ENCODE measurements around the gene RPS28. TPM values are rescaled to one million over a fixed set of nuclear protein-coding genes. Genes with fewer than 3 reads are reported as not detected.
"Not testable (repeated sequence)": the region's sequence is repeated elsewhere in the genome, so short reads cannot be mapped to it uniquely, and the experiment has no call there.

The RPS28 gene
- total RNA-seq, 1 donor = 352 TPM

DNA sequence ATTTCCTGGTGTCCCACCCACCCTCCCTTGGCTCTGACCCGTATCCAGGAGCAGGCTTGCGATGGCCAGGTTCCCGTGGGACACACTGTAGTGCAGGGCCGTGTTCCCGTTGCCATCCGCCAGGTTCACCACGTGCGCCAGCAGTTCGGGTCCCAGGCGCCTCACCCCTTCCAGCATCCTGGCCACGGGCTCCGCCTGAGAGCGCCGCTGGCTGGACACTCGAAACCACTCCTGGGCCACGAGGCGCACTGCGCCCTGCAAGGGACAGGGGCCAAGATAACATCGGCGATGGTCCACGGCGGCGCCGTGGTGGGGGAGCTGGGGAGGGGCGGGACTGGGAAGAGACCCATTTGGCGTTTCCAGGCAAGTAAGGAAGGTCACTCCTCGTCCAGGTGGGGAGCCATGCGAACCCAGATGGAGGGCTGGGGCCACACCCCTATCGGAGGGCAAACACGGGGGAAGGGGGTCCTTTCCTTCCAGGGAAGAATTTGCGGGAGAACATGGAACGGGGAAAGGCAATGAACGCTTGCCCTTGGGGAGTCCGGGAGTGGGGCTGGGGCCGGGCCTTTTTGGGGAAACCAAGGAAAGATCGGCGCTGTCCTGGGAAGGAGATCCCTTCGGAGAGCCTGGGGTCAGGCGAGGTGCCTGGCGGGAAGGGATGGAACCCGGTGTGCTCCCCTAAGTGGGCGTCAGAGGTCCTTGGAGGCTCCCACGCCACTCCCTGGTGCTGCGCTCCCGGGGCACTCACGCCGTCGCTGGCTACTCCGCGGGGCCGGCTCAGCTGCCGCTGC lies 11.9 kb downstream of the RPS28 start:
- no peaks in the 10 kb centered on the region for H3K9me3 ChIP-seq (ENCODE audit: low read depth, low read length)
- H3K4me3 ChIP-seq (ENCODE audit: low read length) = no peak overlapping the region
- H3K27me3 ChIP-seq (ENCODE audit: insufficient read depth, low read length) = peaks cover 32% of the 10 kb centered on the region
- H3K4me1 ChIP-seq (ENCODE audit: insufficient read depth, low read length) = peaks cover 12% of the 10 kb centered on the region

GRCh38 chr19:8333767-8334457 lies 12.6 kb downstream of the RPS28 start:
- Histone ChIP-seq H3K4me1 (ENCODE audit: insufficient read depth, low read length) (peaks cover 12% of the 10 kb centered on the region), H3K9me3 (ENCODE audit: low read depth, low read length) (no peaks in the 10 kb centered on the region), H3K27me3 (ENCODE audit: insufficient read depth, low read length) (peaks cover 33% of the 10 kb centered on the region), H3K4me3 (ENCODE audit: low read length) (no peak overlapping the region)

GRCh38 chr19:8334458-8335342 lies 13.4 kb downstream of the RPS28 start:
- H3K9me3 ChIP-seq (ENCODE audit: low read depth, low read length) = no peaks in the 10 kb centered on the region
- H3K4me3 ChIP-seq (ENCODE audit: low read length) = no peak overlapping the region
- H3K4me1 ChIP-seq (ENCODE audit: insufficient read depth, low read length) = peaks cover 12% of the 10 kb centered on the region
- peaks cover 34% of the 10 kb centered on the region for H3K27me3 ChIP-seq (ENCODE audit: insufficient read depth, low read length)

DNA sequence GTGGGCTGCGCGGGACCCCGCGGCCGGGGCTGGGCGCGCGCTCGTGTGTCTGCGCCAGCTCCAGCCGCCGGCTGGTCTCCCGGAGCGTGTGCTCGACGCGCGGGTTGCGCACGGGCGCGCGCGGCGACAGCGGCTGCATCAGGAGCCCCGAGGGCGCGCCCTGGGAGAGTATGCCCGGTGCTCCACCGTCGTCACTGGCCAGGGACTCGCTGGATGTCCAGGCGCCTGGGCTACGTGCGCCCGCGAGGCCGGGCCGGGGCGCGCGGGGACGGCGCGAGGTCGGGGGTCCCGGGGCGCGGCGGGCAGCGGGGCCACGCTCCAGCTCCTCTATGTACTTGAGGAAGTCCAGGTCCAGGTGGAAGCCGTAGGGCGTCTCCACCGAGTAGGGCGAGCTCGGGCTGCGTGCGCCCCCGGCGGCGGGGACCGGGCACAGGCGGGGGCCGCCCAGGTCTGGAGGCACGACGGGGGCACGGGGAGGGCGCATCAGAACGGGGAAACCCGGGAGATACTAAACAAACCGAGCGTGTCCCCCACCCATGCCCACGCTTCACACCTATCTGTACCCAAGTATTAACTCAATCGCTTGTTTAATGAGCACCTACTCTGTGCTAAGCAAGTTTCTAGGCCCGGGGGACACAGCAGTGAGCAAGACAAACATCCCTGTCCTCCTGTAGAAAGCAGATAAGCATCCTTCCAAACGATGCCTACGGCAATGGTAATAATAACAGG lies 14.2 kb downstream of the RPS28 start:
- no peaks in the 10 kb centered on the region for H3K9me3 ChIP-seq (ENCODE audit: low read depth, low read length)
- H3K4me1 ChIP-seq (ENCODE audit: insufficient read depth, low read length) = peaks cover 12% of the 10 kb centered on the region
- H3K27me3 ChIP-seq (ENCODE audit: insufficient read depth, low read length) = peaks cover 37% of the 10 kb centered on the region
- no peak overlapping the region for H3K4me3 ChIP-seq (ENCODE audit: low read length)

GRCh38 chr19:8336072-8336569 lies 14.8 kb downstream of the RPS28 start:
- H3K27me3 ChIP-seq (ENCODE audit: insufficient read depth, low read length) = peaks cover 43% of the 10 kb centered on the region
- H3K4me1 ChIP-seq (ENCODE audit: insufficient read depth, low read length) = peaks cover 12% of the 10 kb centered on the region
- no peak overlapping the region for H3K4me3 ChIP-seq (ENCODE audit: low read length)
- H3K9me3 ChIP-seq (ENCODE audit: low read depth, low read length) = no peaks in the 10 kb centered on the region

DNA sequence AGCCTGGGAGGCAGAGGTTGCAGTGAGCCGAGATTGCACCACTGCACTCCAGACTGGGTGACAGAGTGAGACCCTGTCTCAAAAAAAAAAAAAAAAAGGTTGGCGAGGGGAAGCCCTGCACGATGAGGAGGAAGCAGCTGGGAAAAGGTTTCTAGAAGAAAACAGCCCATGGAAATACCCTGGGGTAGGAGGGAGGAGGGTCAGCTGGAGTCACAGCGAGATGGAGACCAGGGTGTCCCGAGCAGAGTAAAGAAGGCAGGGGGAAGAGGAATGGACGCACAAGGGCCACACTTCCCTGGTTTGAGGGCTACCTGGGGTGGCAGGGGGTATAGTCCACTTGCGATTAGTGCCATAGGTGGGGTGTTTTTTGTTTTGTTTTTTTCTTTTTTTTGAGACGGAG lies 15.4 kb downstream of the RPS28 start:
- Histone ChIP-seq H3K9me3 (ENCODE audit: low read depth, low read length) (no peaks in the 10 kb centered on the region), H3K27me3 (ENCODE audit: insufficient read depth, low read length) (peaks cover 47% of the 10 kb centered on the region), H3K4me1 (ENCODE audit: insufficient read depth, low read length) (peaks cover 12% of the 10 kb centered on the region), H3K4me3 (ENCODE audit: low read length) (no peak overlapping the region)

- Histone ChIP-seq H3K27me3 (ENCODE audit: insufficient read depth, low read length) (peaks cover 56% of the 10 kb centered on the region), H3K4me3 (ENCODE audit: low read length) (no peak overlapping the region), H3K9me3 (ENCODE audit: low read depth, low read length) (no peaks in the 10 kb centered on the region), H3K4me1 (ENCODE audit: insufficient read depth, low read length) (peaks cover 14% of the 10 kb centered on the region)
These were observed 16.4 kb downstream of the RPS28 start for GRCh38 chr19:8337728-8338127.

GRCh38 chr19:8338835-8339234 lies 17.5 kb downstream of the RPS28 start:
- peaks cover 23% of the 10 kb centered on the region for H3K4me1 ChIP-seq (ENCODE audit: insufficient read depth, low read length)
- no peaks in the 10 kb centered on the region for H3K9me3 ChIP-seq (ENCODE audit: low read depth, low read length)
- peaks cover 56% of the 10 kb centered on the region for H3K27me3 ChIP-seq (ENCODE audit: insufficient read depth, low read length)
- no peak overlapping the region for H3K4me3 ChIP-seq (ENCODE audit: low read length)

DNA sequence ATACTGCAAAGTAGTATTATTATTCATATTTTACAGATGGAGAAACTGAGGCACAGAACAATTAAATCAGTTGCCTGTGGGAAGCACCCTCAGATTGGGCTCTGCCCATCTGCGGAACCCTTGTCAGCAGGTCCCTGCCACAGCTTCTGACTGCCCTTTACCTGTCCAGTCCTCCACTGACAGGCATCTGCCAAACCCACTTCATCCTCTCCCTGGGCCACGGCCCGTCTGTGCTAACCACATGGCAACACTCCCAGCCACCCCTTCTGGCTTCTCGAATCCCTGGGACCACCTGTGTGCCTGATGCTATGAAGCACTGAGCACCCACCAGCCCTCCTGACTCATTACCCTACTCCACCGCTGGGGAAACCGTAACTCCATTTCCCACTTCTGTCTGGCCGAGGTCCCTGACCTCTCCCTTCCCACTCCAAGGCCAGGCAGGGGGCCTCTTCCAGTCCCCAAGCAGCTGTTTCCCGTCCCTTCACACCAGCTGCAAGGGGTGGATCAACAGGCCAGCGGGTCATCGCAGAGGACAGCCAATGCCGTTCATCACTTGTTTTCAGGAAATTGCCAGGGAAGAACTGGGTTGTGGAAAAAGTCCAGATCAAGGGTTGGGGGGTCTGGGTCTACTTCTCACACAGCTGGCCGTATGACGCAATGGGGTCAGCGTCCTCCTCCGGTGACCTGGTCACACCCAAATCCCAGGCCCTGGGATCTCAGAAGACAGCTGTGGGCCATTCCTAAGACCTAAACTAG lies 19.2 kb downstream of the RPS28 start:
- no peak overlapping the region for H3K4me3 ChIP-seq (ENCODE audit: low read length)
- peaks cover 17% of the 10 kb centered on the region for H3K4me1 ChIP-seq (ENCODE audit: insufficient read depth, low read length)
- peaks cover 57% of the 10 kb centered on the region for H3K27me3 ChIP-seq (ENCODE audit: insufficient read depth, low read length)
- no peaks in the 10 kb centered on the region for H3K9me3 ChIP-seq (ENCODE audit: low read depth, low read length)

DNA sequence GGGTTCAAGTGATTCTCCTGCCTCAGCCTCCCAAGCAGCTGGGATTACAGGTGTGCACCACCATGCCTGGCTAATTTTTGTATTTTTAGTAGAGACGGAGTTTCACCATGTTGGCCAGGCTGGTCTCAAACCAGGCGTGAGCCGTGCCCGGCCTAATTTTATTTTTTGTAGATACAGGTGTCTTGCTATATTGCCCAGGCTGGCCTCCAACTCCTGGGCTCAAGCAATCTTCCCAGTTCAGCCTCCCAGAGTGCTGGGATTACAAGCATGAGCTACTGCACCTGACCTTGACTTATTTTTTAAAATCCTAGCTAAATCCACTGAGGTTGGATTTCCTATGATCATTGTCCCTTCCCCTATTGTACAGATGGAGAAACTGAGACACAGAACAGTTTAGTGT lies 20.2 kb downstream of the RPS28 start:
- H3K4me3 ChIP-seq (ENCODE audit: low read length); H3K9me3 ChIP-seq (ENCODE audit: low read depth, low read length): not testable (repeated sequence)
- Histone ChIP-seq H3K4me1 (ENCODE audit: insufficient read depth, low read length) (peaks cover 11% of the 10 kb centered on the region), H3K27me3 (ENCODE audit: insufficient read depth, low read length) (peaks cover 48% of the 10 kb centered on the region)

- Histone ChIP-seq H3K9me3 (ENCODE audit: low read depth, low read length) (no peaks in the 10 kb centered on the region), H3K4me3 (ENCODE audit: low read length) (no peak overlapping the region), H3K27me3 (ENCODE audit: insufficient read depth, low read length) (peaks cover 44% of the 10 kb centered on the region), H3K4me1 (ENCODE audit: insufficient read depth, low read length) (peaks cover 11% of the 10 kb centered on the region)
These were observed 21.0 kb downstream of the RPS28 start for GRCh38 chr19:8342316-8342683.

DNA sequence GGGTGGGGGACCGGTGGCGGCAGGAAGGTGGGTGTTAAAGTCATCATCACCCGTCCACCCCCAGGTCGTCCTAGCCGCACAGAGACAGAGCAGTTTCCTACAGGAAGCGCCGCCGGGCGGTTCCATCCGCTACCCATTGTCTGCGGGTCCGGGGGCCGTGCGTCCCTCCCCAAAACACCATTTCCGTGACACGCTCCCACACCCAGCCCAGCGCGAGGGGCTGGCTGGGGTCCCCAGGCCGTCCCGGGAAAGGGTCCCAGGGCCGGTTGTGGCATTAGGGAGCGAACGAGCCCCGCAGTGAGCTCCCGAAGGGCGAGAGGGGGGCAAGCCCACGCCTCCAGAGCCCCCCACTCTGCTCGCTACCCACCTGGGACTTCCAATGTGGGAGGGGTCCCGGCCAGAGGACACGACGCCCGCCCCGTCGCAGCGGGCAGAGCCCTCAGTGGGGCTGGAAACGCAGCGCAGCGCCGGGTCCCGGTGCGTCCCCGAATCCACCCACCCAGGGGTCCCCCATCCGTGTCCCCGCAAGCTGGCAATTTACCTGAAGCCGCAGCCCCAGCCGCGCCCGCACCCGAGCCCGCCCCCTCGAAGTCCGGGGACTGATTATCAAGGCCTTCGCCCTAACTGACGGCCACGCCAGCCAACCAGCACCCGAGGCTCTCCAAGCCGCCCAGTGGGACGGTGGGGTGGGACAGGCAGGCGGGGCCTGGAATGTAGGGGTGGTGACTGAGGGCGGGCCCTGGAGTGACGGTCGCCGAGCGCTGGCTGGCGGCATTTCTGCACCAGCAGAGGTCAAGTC lies 21.6 kb downstream of the RPS28 start, which contains the start of gene KANK3:
Gene KANK3, minus strand, starts transcription at position 579 of the 799 bp plus-strand sequence. CDS start 5,434 bp downstream, outside the sequence.
- peaks cover 44% of the 10 kb centered on the region for H3K27me3 ChIP-seq (ENCODE audit: insufficient read depth, low read length)
- peak within 1 kb of the TSS; percentile 25 for H3K4me3 ChIP-seq (ENCODE audit: low read length)
- no peaks in the 10 kb centered on the region for H3K9me3 ChIP-seq (ENCODE audit: low read depth, low read length)
- H3K4me1 ChIP-seq (ENCODE audit: insufficient read depth, low read length) = peaks cover 11% of the 10 kb centered on the region

- Histone ChIP-seq H3K4me1 (ENCODE audit: insufficient read depth, low read length) (peaks cover 11% of the 10 kb centered on the region), H3K9me3 (ENCODE audit: low read depth, low read length) (no peaks in the 10 kb centered on the region), H3K27me3 (ENCODE audit: insufficient read depth, low read length) (peaks cover 44% of the 10 kb centered on the region), H3K4me3 (ENCODE audit: low read length) (no peak overlapping the region)
These were observed 22.2 kb downstream of the RPS28 start for GRCh38 chr19:8343483-8343844.

All from mononuclear cell (primary cell).